Suppressor macrophage (primary cell): ENCODE data around the gene ADAMTS17.

Experiments
- DNase-seq, 4 experiments: peaks; one replicate each; pipeline ENCODE4 v3.0.0-alpha.2; 2020 to 2022

The ADAMTS17 gene

GRCh38 chr15:100198442-100198841 is 143.3 kb downstream of the ADAMTS17 start:
- DNase-seq: no peak

GRCh38 chr15:100196326-100197058 is 145.3 kb downstream of the ADAMTS17 start:
- no peak for DNase-seq

GRCh38 chr15:100194996-100195395 is 146.8 kb downstream of the ADAMTS17 start:
- DNase-seq: no peak

- no peak for DNase-seq
These were observed 148.4 kb downstream of the ADAMTS17 start for GRCh38 chr15:100193277-100193860.

- DNase-seq: no peak
These were observed 149.4 kb downstream of the ADAMTS17 start for GRCh38 chr15:100192097-100193080.

GRCh38 chr15:100191161-100191560 is 150.6 kb downstream of the ADAMTS17 start:
- DNase-seq: no peak

GRCh38 chr15:100190675-100191074 is 151.1 kb downstream of the ADAMTS17 start:
- DNase-seq: no peak

GRCh38 chr15:100189849-100190248 is 151.9 kb downstream of the ADAMTS17 start:
- no peak for DNase-seq

GRCh38 chr15:100189319-100189718 is 152.5 kb downstream of the ADAMTS17 start:
- DNase-seq: no peak

GRCh38 chr15:100187677-100188076 is 154.1 kb downstream of the ADAMTS17 start:
- no peak for DNase-seq

GRCh38 chr15:100186960-100187359 is 154.8 kb downstream of the ADAMTS17 start:
- DNase-seq: no peak

- no peak for DNase-seq
These were observed 155.4 kb downstream of the ADAMTS17 start for GRCh38 chr15:100186366-100186765.

- no peak for DNase-seq
These were observed 157.8 kb downstream of the ADAMTS17 start for GRCh38 chr15:100183921-100184495.

- no peak for DNase-seq
These were observed 160.9 kb downstream of the ADAMTS17 start for GRCh38 chr15:100180921-100181320.

- no peak for DNase-seq
These were observed 166.2 kb downstream of the ADAMTS17 start for GRCh38 chr15:100175406-100176114.

- DNase-seq: no peak
These were observed 166.9 kb downstream of the ADAMTS17 start for GRCh38 chr15:100174904-100175275.

GRCh38 chr15:100174159-100174903 is 167.4 kb downstream of the ADAMTS17 start:
- no peak for DNase-seq

- DNase-seq: peak in 1 of 4 experiments; percentile 6
These were observed 169.3 kb downstream of the ADAMTS17 start for GRCh38 chr15:100172356-100173024.

GRCh38 chr15:100171411-100171810 is 170.4 kb downstream of the ADAMTS17 start:
- DNase-seq: no peak

- DNase-seq: no peak
These were observed 171.2 kb downstream of the ADAMTS17 start for GRCh38 chr15:100170291-100171210.
